ENCODE results near the gene ZBTB16. TPM values are rescaled to one million over a fixed set of nuclear protein-coding genes. Genes with fewer than 3 reads are reported as not detected.

Gene ZBTB16
- total and polyA plus RNA-seq, 2 of the 4 experiments (the other 2 are of a cell fraction) = not detected

- Histone ChIP-seq H3K4me2 (ENCODE audit: low read depth, low read length) (no peak overlapping the region), H3K9me1 (ENCODE audit: insufficient read depth, low read length) (no peaks in the 10 kb centered on the region), H3K18ac (ENCODE audit: low read depth, low read length) (no peak overlapping the region), H2BK5ac (ENCODE audit: low read depth, low read length, poor library complexity, severe bottlenecking) (no peak overlapping the region), H3K4me1 (ENCODE audit: control insufficient read depth, insufficient read depth, low read length) (no peaks in the 10 kb centered on the region), H3K56ac (ENCODE audit: extremely low read depth, insufficient read depth, low read length) (no peak overlapping the region), H4K5ac (ENCODE audit: low read depth, low read length) (no peak overlapping the region), H3K79me1 (ENCODE audit: low read depth in 1 of 2, low read length in 2 of 2) (no peaks in the 10 kb centered on the region), H2AK9ac (replicated peaks; ENCODE audit: low read depth, low read length, poor library complexity) (no peak overlapping the region), H3K27ac (ENCODE audit: insufficient read depth, low read length) (no peak overlapping the region), H2AFZ (replicated peaks; ENCODE audit: low read length, poor library complexity) (no peak overlapping the region), H4K20me1 (ENCODE audit: insufficient read depth, low read length) (no peaks in the 10 kb centered on the region), H3K9ac (ENCODE audit: low read depth, low read length) (no peak overlapping the region), H2BK20ac (ENCODE audit: low read depth, low read length) (no peak overlapping the region), H2BK15ac (ENCODE audit: low read depth, low read length) (no peak overlapping the region), H3K14ac (replicated peaks; ENCODE audit: low read depth, low read length) (no peak overlapping the region), H2BK120ac (ENCODE audit: low read depth, low read length) (no peak overlapping the region), H3K9me3 (ENCODE audit: control insufficient read depth, insufficient read depth, low read length) (no peaks in the 10 kb centered on the region), H3K36me3 (ENCODE audit: control insufficient read depth, insufficient read depth, low read length) (no peaks in the 10 kb centered on the region), H3K23ac (ENCODE audit: low read depth, low read length) (no peak overlapping the region), H3K4ac (ENCODE audit: low read depth, low read length) (no peak overlapping the region), H4K91ac (ENCODE audit: insufficient read depth, low read depth, low read length) (no peak overlapping the region), H2AK5ac (ENCODE audit: low read depth, low read length) (no peak overlapping the region), H3K27me3 (ENCODE audit: control insufficient read depth, insufficient read depth, low read length) (peaks cover 21% of the 10 kb centered on the region), H4K8ac (ENCODE audit: low read depth in 2 of 2, low read length in 2 of 2) (no peak overlapping the region), H3K4me3 (ENCODE audit: insufficient read depth, low read depth, low read length) (no peak overlapping the region)
- intact Hi-C loops (cut with micrococcal nuclease) = no loop called here
- ChIA-PET CTCF (no interaction called here), POLR2A (ENCODE audit: unreplicated experiment) (no interaction called here)
- ATAC-seq (ENCODE audit: low read depth) = no peak
- in situ Hi-C loops (cut with MboI; ENCODE audit: low sequenced_read_pairs) = no loop called here
- no CpG with 5 or more reads among the region's 4 CpGs for WGBS, 2 experiments (ENCODE audit: extremely low coverage in 2 of 2, insufficient read length in 1 of 2)
- DNase-seq = no peak
- dilution Hi-C loops (cut with HindIII; ENCODE audit: low sequenced_read_pairs, unreplicated experiment) = no loop called here
- BruUV-seq (replicated peaks) = no TSS peak
- TF ChIP-seq MAZ (IDR thresholded peaks at IDR 0.05; ENCODE audit: borderline replicate concordance, low read depth, low read length) = no peak
- TF ChIP-seq NFE2L2 (IDR thresholded peaks at IDR 0.05; ENCODE audit: low read depth, low read length) = no peak
- no peak for TF ChIP-seq CHD1 (IDR thresholded peaks at IDR 0.05; ENCODE audit: low read depth, low read length)
- TF ChIP-seq MAFK (IDR thresholded peaks at IDR 0.05; ENCODE audit: low read depth, low read length) = no peak
- no peak for TF ChIP-seq RAD21 (IDR thresholded peaks at IDR 0.05; ENCODE audit: low read length)
- TF ChIP-seq RFX5 (IDR thresholded peaks at IDR 0.05; ENCODE audit: low read depth, low read length) = no peak
- no peak for TF ChIP-seq FOS (IDR thresholded peaks at IDR 0.05; ENCODE audit: low read depth, low read length)
- TF ChIP-seq, protein P1, sequence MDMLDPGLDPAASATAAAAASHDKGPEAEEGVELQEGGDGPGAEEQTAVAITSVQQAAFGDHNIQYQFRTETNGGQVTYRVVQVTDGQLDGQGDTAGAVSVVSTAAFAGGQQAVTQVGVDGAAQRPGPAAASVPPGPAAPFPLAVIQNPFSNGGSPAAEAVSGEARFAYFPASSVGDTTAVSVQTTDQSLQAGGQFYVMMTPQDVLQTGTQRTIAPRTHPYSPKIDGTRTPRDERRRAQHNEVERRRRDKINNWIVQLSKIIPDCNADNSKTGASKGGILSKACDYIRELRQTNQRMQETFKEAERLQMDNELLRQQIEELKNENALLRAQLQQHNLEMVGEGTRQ (IDR thresholded peaks at IDR 0.05; ENCODE audit: low read depth, low read length) = no peak
- TF ChIP-seq SMC3 (IDR thresholded peaks at IDR 0.05; ENCODE audit: low read depth, low read length) = no peak
- no peak for TF ChIP-seq CEBPB (IDR thresholded peaks at IDR 0.05; ENCODE audit: low read depth, low read length)
- no peak for TF ChIP-seq RCOR1 (IDR thresholded peaks at IDR 0.05; ENCODE audit: insufficient replicate concordance, low read length)
- TF ChIP-seq ELK1 (IDR thresholded peaks at IDR 0.05; ENCODE audit: borderline replicate concordance, low read depth, low read length) = no peak
- TF ChIP-seq POLR2A (IDR thresholded peaks at IDR 0.05; ENCODE audit: low read depth, low read length) = no peak
- TF ChIP-seq MXI1 (IDR thresholded peaks at IDR 0.05; ENCODE audit: borderline replicate concordance, low read depth, low read length) = no peak
- TF ChIP-seq CTCF (conservative IDR thresholded peaks at IDR 0.05; ENCODE audit: low read depth, low read length) = no peak
- TF ChIP-seq BHLHE40 (IDR thresholded peaks at IDR 0.05; ENCODE audit: low read depth, low read length) = no peak
Measured at GRCh38 chr11:114084414-114084813, 24.9 kb downstream of the ZBTB16 start.

All from IMR-90 (cell line).